Upper lobe of left lung (tissue), 4 donors: ENCODE results near the gene BTBD9.

Experiments
- CTCF ChIP-seq, 6 experiments: fragments of 450-650 bp in 4 of 6; fragments of 200-600 bp in 2 of 6; sonication (generic) in 2 of 6; IDR thresholded peaks; one replicate each; pipeline ENCODE4 v1.5.1; 2016 to 2019; ENCODE audit warnings: antibody characterized with exemption in 6 of 6
- POLR2A ChIP-seq, 4 donors: fragments of 450-650 bp; IDR thresholded peaks; one replicate each; pipeline ENCODE4 v1.5.1; 2016 to 2017; ENCODE audit warnings: antibody characterized with exemption in 4 of 4, mild to moderate bottlenecking in 2 of 4

GRCh38 chr6:38452816-38453660 lies 186.7 kb downstream of the BTBD9 start:
- TF ChIP-seq CTCF (IDR thresholded peaks at IDR 0.05) = no peak
- no peak for TF ChIP-seq POLR2A (IDR thresholded peaks at IDR 0.05)
